ENCODE data around the gene IFT43. TPM values are rescaled to one million over a fixed set of nuclear protein-coding genes. Genes with fewer than 3 reads are reported as not detected.
A peak's percentile ranks its signal among the peaks of the same experiment; 100 is the strongest.
"Not testable (repeated sequence)": the region's sequence is repeated elsewhere in the genome, so short reads cannot be mapped to it uniquely, and the experiment has no call there.

The IFT43 gene
- total RNA-seq, 1 experiment from 2014 or later, result 41.6 TPM

- no peak for DNase-seq (ENCODE audit: low read depth)
Observed at GRCh38 chr14:75980856-75981255, 4.7 kb upstream of the IFT43 start.

GRCh38 chr14:75981426-75982265 is 3.9 kb upstream of the IFT43 start, which contains the start of gene TGFB3:
TGFB3 (minus strand) TSS chr14:75981995; CDS start chr14:75980893, 1,102 bp downstream.
- DNase-seq (ENCODE audit: low read depth), result peak; percentile 89

- DNase-seq (ENCODE audit: low read depth), result peak; percentile 72
Observed at GRCh38 chr14:75982266-75983018, 3.1 kb upstream of the IFT43 start.

GRCh38 chr14:75983019-75983358 is 2.6 kb upstream of the IFT43 start:
- no peak for DNase-seq (ENCODE audit: low read depth)

GRCh38 chr14:75984674-75985073 is 889 bp upstream of the IFT43 start:
- no peak for DNase-seq (ENCODE audit: low read depth)

GRCh38 chr14:75986439-75986765 is 839 bp downstream of the IFT43 start:
- no peak for DNase-seq (ENCODE audit: low read depth)

- no peak for DNase-seq (ENCODE audit: low read depth)
Observed at GRCh38 chr14:75987201-75987970, 1.8 kb downstream of the IFT43 start.

GRCh38 chr14:75989134-75989533 is 3.6 kb downstream of the IFT43 start:
- DNase-seq (ENCODE audit: low read depth), result no peak

- no peak for DNase-seq (ENCODE audit: low read depth)
Observed at GRCh38 chr14:75990297-75990696, 4.7 kb downstream of the IFT43 start.

GRCh38 chr14:75991753-75992152 is 6.2 kb downstream of the IFT43 start:
- DNase-seq (ENCODE audit: low read depth), result no peak

GRCh38 chr14:75993567-75994041 is 8.0 kb downstream of the IFT43 start:
- DNase-seq (ENCODE audit: low read depth), result no peak

- DNase-seq (ENCODE audit: low read depth), result no peak
Observed at GRCh38 chr14:75995372-75996041, 9.9 kb downstream of the IFT43 start.

- no peak for DNase-seq (ENCODE audit: low read depth)
Observed at GRCh38 chr14:75996488-75996887, 10.9 kb downstream of the IFT43 start.

- no peak for DNase-seq (ENCODE audit: low read depth)
Observed at GRCh38 chr14:75999511-76000190, 14.1 kb downstream of the IFT43 start.

GRCh38 chr14:76002383-76002782 is 16.8 kb downstream of the IFT43 start:
- no peak for DNase-seq (ENCODE audit: low read depth)

GRCh38 chr14:76006253-76006652 is 20.7 kb downstream of the IFT43 start:
- DNase-seq (ENCODE audit: low read depth), result no peak

GRCh38 chr14:76007379-76007778 is 21.8 kb downstream of the IFT43 start:
- DNase-seq (ENCODE audit: low read depth), result no peak

- DNase-seq (ENCODE audit: low read depth), result no peak
Observed at GRCh38 chr14:76007852-76008251, 22.3 kb downstream of the IFT43 start.

GRCh38 chr14:76009627-76010026 is 24.1 kb downstream of the IFT43 start:
- DNase-seq (ENCODE audit: low read depth), result not testable (repeated sequence)

GRCh38 chr14:76011930-76012329 is 26.4 kb downstream of the IFT43 start:
- no peak for DNase-seq (ENCODE audit: low read depth)

- DNase-seq (ENCODE audit: low read depth), result no peak
Observed at GRCh38 chr14:76012354-76012753, 26.8 kb downstream of the IFT43 start.
